Smooth muscle cell (in vitro differentiated cells): ENCODE results near the gene CDK19. TPM values are rescaled to one million over a fixed set of nuclear protein-coding genes. Genes with fewer than 3 reads are reported as not detected.

Experiments used
- DNase-seq: peaks from one replicate; lab custom pipeline; 2025; ENCODE audit not compliant: unreplicated experiment; lab: John Stamatoyannopoulos, UW
- H2AFZ ChIP-seq: fragments of 200-600 bp; sonication (generic); 2 replicates; pipeline ENCODE4 v1.6.0; 2016; ENCODE audit warnings: antibody characterized with exemption, low read depth, mild to moderate bottlenecking
- H3F3A ChIP-seq: fragments of 200-600 bp; sonication (generic); 2 replicates; pipeline ENCODE4 v1.6.0; 2017; ENCODE audit warnings: antibody characterized with exemption, low read depth
- H3K27ac ChIP-seq: fragments of 200-600 bp; sonication (generic); 2 replicates; pipeline ENCODE4 v1.5.1; 2016; ENCODE audit warnings: low read depth, mild to moderate bottlenecking
- H3K27me3 ChIP-seq: fragments of 200-600 bp; sonication (generic); 2 replicates; pipeline ENCODE4 v1.6.1; 2016; ENCODE audit warnings: low read depth, mild to moderate bottlenecking
- H3K36me3 ChIP-seq: fragments of 200-600 bp; sonication (generic); 2 replicates; pipeline ENCODE4 v1.5.1; 2016; ENCODE audit warnings: low read depth
- H3K4me1 ChIP-seq: fragments of 200-600 bp; sonication (generic); 2 replicates; pipeline ENCODE4 v1.5.1; 2016; ENCODE audit warnings: low read depth
- H3K4me2 ChIP-seq: fragments of 200-600 bp; sonication (generic); 2 replicates; pipeline ENCODE4 v1.6.0; 2016; ENCODE audit warnings: mild to moderate bottlenecking
- H3K4me3 ChIP-seq: fragments of 200-600 bp; sonication (generic); 2 replicates; pipeline ENCODE4 v1.5.1; 2016; ENCODE audit warnings: mild to moderate bottlenecking
- H3K79me2 ChIP-seq: fragments of 200-600 bp; sonication (generic); 2 replicates; pipeline ENCODE4 v1.6.0; 2016; ENCODE audit warnings: low read depth, mild to moderate bottlenecking
- H3K9ac ChIP-seq: fragments of 200-600 bp; sonication (generic); 2 replicates; pipeline ENCODE4 v1.6.0; 2016; ENCODE audit warnings: low read depth
- H3K9me3 ChIP-seq: fragments of 200-600 bp; sonication (generic); replicated peaks from 2 replicates; pipeline ENCODE4 v1.5.1; 2016; ENCODE audit warnings: low read depth
- H4K20me1 ChIP-seq: fragments of 200-600 bp; sonication (generic); 2 replicates; pipeline ENCODE4 v1.6.0; 2016; ENCODE audit warnings: low read depth
- WGBS: methylation state at CpG from one replicate; pipeline ENCODE4 v1.1.7; 2016; ENCODE audit warnings: low lambda C conversion rate; 5-methylcytosine and 5-hydroxymethylcytosine counted together
- polyA plus RNA-seq: library from polyadenylated mRNA; unstranded; fragments of >200 nt; fragmentation: Nextera tagmentation; extraction: Ambion mirVana; gene quantifications from 2 replicates; pipeline ENCODE4 v1.2.1, GENCODE V29; 2016
- total RNA-seq: library from RNA; depleted of rRNA; stranded (reverse); fragments of >200 nt; gene quantifications from 2 replicates; pipeline ENCODE4 v1.2.3, GENCODE V29; 2014
- TF ChIP-seq, protein P1 (sequence below): fragments of 200-600 bp; sonication (generic); IDR thresholded peaks from 2 replicates; pipeline ENCODE4 v1.5.1; 2017; ENCODE audit warnings: borderline replicate concordance, mild to moderate bottlenecking, antibody characterized with exemption; ENCODE audit not compliant: insufficient read depth, poor library complexity, severe bottlenecking

Gene CDK19
- total and polyA plus RNA-seq, 2 experiments from 2014 or later: 3.7 to 14.0 TPM

DNA sequence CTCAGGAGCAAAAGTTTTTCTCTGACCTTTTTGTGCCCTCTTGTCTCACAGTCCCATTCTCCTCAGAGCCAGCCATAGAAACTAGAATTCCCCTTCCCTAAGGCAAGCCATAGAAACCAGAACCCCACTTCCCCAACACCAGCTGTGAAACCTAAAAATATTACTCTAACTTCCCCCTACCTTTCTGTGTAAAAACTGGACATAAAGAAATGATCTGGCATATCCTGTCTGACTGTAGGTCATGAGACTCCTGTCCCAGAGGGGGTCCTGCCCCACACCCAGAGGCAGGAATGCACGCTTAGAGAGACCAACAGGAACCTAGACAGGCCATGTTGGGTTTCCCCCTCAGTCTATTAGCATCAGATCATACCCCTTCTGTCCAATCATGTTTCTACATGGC lies 198.2 kb downstream of the CDK19 start:
- H3F3A ChIP-seq: no peaks in the 10 kb centered on the region
- no peaks in the 10 kb centered on the region for H3K36me3 ChIP-seq
- H4K20me1 ChIP-seq: no peaks in the 10 kb centered on the region
- H3K4me1 ChIP-seq: no peaks in the 10 kb centered on the region
- no peak for DNase-seq
- no peak overlapping the region for H3K4me3 ChIP-seq
- no peak overlapping the region for H3K27ac ChIP-seq
- H3K79me2 ChIP-seq: no peaks in the 10 kb centered on the region
- H3K9me3 ChIP-seq: no peaks in the 10 kb centered on the region
- no peak overlapping the region for H3K9ac ChIP-seq
- WGBS: 100% methylated on average over 1 of the region's 1 CpG
- no peak overlapping the region for H3K4me2 ChIP-seq
- no peak overlapping the region for H2AFZ ChIP-seq
- TF ChIP-seq, protein P1, sequence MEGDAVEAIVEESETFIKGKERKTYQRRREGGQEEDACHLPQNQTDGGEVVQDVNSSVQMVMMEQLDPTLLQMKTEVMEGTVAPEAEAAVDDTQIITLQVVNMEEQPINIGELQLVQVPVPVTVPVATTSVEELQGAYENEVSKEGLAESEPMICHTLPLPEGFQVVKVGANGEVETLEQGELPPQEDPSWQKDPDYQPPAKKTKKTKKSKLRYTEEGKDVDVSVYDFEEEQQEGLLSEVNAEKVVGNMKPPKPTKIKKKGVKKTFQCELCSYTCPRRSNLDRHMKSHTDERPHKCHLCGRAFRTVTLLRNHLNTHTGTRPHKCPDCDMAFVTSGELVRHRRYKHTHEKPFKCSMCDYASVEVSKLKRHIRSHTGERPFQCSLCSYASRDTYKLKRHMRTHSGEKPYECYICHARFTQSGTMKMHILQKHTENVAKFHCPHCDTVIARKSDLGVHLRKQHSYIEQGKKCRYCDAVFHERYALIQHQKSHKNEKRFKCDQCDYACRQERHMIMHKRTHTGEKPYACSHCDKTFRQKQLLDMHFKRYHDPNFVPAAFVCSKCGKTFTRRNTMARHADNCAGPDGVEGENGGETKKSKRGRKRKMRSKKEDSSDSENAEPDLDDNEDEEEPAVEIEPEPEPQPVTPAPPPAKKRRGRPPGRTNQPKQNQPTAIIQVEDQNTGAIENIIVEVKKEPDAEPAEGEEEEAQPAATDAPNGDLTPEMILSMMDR: no peak
- no peaks in the 10 kb centered on the region for H3K27me3 ChIP-seq

DNA sequence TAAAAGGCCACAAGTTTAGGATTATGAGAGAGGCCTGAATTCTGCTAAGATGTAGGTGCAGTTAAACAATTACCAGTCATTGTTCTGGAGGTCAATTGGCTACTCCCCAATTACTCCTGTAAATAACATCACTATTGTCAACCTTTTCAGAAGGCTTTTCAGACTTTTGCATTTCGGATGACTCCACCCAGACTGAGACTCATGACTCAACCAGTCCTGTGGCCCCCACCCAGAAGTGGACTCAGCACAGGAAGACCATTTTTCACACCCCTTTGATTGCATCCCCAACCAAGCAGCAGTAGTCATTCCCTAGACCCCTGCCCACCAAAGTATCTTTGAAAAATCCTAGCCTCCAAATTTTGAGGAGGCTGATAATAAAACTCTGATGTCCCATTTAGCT lies 199.5 kb downstream of the CDK19 start:
- no peaks in the 10 kb centered on the region for H3K36me3 ChIP-seq
- TF ChIP-seq, protein P1: no peak
- no peak overlapping the region for H2AFZ ChIP-seq
- DNase-seq: no peak
- H4K20me1 ChIP-seq: no peaks in the 10 kb centered on the region
- no peaks in the 10 kb centered on the region for H3K4me1 ChIP-seq
- no peak overlapping the region for H3K4me2 ChIP-seq
- no peaks in the 10 kb centered on the region for H3K27me3 ChIP-seq
- H3K79me2 ChIP-seq: no peaks in the 10 kb centered on the region
- WGBS: 100% methylated on average over 1 of the region's 1 CpG
- no peak overlapping the region for H3K4me3 ChIP-seq
- H3F3A ChIP-seq: no peaks in the 10 kb centered on the region
- H3K9ac ChIP-seq: no peak overlapping the region
- no peaks in the 10 kb centered on the region for H3K9me3 ChIP-seq
- no peak overlapping the region for H3K27ac ChIP-seq

DNA sequence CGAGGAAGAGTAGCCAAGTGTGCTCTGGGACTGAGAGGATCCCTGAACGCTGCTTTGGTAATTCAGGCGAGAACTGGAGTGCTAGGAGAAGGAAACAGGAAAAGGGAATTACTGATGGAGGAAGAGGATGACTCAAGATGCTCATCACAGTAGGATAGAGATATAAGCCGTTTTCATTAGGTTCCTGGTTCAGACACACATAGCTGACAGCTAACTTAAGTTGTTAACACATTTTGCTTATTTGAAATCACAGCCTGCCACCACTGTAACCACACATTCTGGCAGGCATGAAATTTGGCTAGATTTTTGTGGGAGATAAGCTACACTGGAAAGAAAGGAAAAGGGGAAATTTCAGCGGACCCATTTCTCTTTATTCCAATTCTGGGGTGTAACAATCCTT lies 200.7 kb downstream of the CDK19 start:
- H3K27me3 ChIP-seq: no peaks in the 10 kb centered on the region
- TF ChIP-seq, protein P1: no peak
- 54% methylated on average over 5 of the region's 5 CpGs for WGBS
- H3K36me3 ChIP-seq: no peaks in the 10 kb centered on the region
- H3K9ac ChIP-seq: no peak overlapping the region
- no peak overlapping the region for H2AFZ ChIP-seq
- no peaks in the 10 kb centered on the region for H3K4me1 ChIP-seq
- no peak for DNase-seq
- no peak overlapping the region for H3K4me2 ChIP-seq
- no peak overlapping the region for H3K27ac ChIP-seq
- no peak overlapping the region for H3K4me3 ChIP-seq
- H3F3A ChIP-seq: no peaks in the 10 kb centered on the region
- H3K9me3 ChIP-seq: no peaks in the 10 kb centered on the region
- no peaks in the 10 kb centered on the region for H3K79me2 ChIP-seq
- H4K20me1 ChIP-seq: no peaks in the 10 kb centered on the region

DNA sequence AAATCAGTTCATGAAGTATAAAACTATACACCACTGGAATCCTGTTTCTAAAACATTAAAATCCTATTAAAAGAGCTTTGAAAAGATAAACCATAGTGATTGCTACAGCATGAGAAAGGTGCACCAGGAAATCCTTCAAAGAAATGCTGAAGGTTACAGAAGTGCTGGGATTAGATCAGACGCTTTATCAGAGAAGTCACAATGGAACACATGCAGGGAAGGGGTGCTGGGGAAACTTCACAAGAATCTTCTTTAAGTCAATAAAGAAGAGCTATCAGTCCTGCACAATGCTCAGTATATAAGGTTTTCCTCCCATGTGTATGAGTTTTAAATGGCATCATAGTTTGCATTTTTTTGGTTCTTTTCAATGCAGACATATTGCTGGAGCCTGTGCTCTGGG lies 201.2 kb downstream of the CDK19 start:
- H2AFZ ChIP-seq: no peak overlapping the region
- no peak overlapping the region for H3K9ac ChIP-seq
- WGBS: 78% methylated on average over 1 of the region's 1 CpG
- H3K4me3 ChIP-seq: no peak overlapping the region
- no peaks in the 10 kb centered on the region for H3K27me3 ChIP-seq
- H4K20me1 ChIP-seq: no peaks in the 10 kb centered on the region
- H3F3A ChIP-seq: no peaks in the 10 kb centered on the region
- no peaks in the 10 kb centered on the region for H3K36me3 ChIP-seq
- no peaks in the 10 kb centered on the region for H3K79me2 ChIP-seq
- TF ChIP-seq, protein P1: no peak
- H3K4me2 ChIP-seq: no peak overlapping the region
- no peaks in the 10 kb centered on the region for H3K9me3 ChIP-seq
- no peak for DNase-seq
- no peak overlapping the region for H3K27ac ChIP-seq
- no peaks in the 10 kb centered on the region for H3K4me1 ChIP-seq
